GM18951 (cell line): Measurements from ENCODE around the gene LMX1B.

ENCODE experiments used
- POLR2A ChIP-seq: IDR thresholded peaks from 4 replicates; pipeline ENCODE4 v1.6.1; 2011; ENCODE audit warnings: mild to moderate bottlenecking; ENCODE audit not compliant: insufficient read length, insufficient read depth; ENCODE audit errors: extremely low read depth
- in situ Hi-C: fragments of 300-500 bp; cut with MboI; formaldehyde crosslinking; loops from one replicate; pipeline ENCODE4 v1.12.0; 2022; ENCODE audit warnings: low sequenced_read_pairs, mixed read lengths, inconsistent platforms; ENCODE audit not compliant: unreplicated experiment

LMX1B gene

GRCh38 chr9:126609191-126609590, 4.5 kb upstream of the LMX1B start:
- in situ Hi-C loops = no loop called here
- TF ChIP-seq POLR2A = no peak

- in situ Hi-C loops = loop anchor here (5.0 kb wide), 1 partner anchor 82 kb away; no protein-coding TSS in a partner anchor
- no peak for TF ChIP-seq POLR2A
Measured at GRCh38 chr9:126609711-126610388, 3.9 kb upstream of the LMX1B start.

- in situ Hi-C loops = loop anchor here (5.0 kb wide), 1 partner anchor 81 kb away; no protein-coding TSS in a partner anchor
- no peak for TF ChIP-seq POLR2A
Measured at GRCh38 chr9:126611193-126611591, 2.5 kb upstream of the LMX1B start.

GRCh38 chr9:126611592-126612325, 2.0 kb upstream of the LMX1B start:
- no peak for TF ChIP-seq POLR2A
- in situ Hi-C loops = loop anchor here (5.0 kb wide), 1 partner anchor 81 kb away; no protein-coding TSS in a partner anchor

GRCh38 chr9:126612326-126612812, 1.4 kb upstream of the LMX1B start:
- in situ Hi-C loops = loop anchor here (5.0 kb wide), 1 partner anchor 80 kb away; no protein-coding TSS in a partner anchor

GRCh38 chr9:126612813-126613641, 701 bp upstream of the LMX1B start:
- in situ Hi-C loops = loop anchor here (5.0 kb wide), 1 partner anchor 79 kb away; no protein-coding TSS in a partner anchor
- TF ChIP-seq POLR2A = no peak

More at GRCh38 chr9:126612326-126612812, 1.4 kb upstream of the LMX1B start:
- TF ChIP-seq POLR2A = no peak

GRCh38 chr9:126614088-126614454, 343 bp downstream of the LMX1B start:
- in situ Hi-C loops = loop anchor here (5.0 kb wide), 1 partner anchor 78 kb away; no protein-coding TSS in a partner anchor
- TF ChIP-seq POLR2A = no peak

- no peak for TF ChIP-seq POLR2A
- in situ Hi-C loops = loop anchor here (5.0 kb wide), 1 partner anchor 78 kb away; no protein-coding TSS in a partner anchor
Measured at GRCh38 chr9:126614455-126615244, 922 bp downstream of the LMX1B start.

- in situ Hi-C loops = no loop called here
- no peak for TF ChIP-seq POLR2A
Measured at GRCh38 chr9:126615245-126615790, 1.6 kb downstream of the LMX1B start.

GRCh38 chr9:126615791-126616447, 2.2 kb downstream of the LMX1B start:
- in situ Hi-C loops = no loop called here
- TF ChIP-seq POLR2A = no peak

GRCh38 chr9:126616521-126616976, 2.8 kb downstream of the LMX1B start:
- in situ Hi-C loops = no loop called here

More at GRCh38 chr9:126616521-126616976, 2.8 kb downstream of the LMX1B start:
- TF ChIP-seq POLR2A = no peak
